Erythroblast (primary cell): Measurements from ENCODE around the gene LRRC25.

Experiments used
- DNase-seq, 2 experiments: peaks; one replicate each; lab custom pipeline; 2025; lab: John Stamatoyannopoulos, UW
- GATA1 ChIP-seq: IDR thresholded peaks from 2 replicates; pipeline ENCODE4 v1.6.1; 2011; ENCODE audit warnings: low read depth, mild to moderate bottlenecking, control low read depth, low read length, moderate library complexity
- POLR2A ChIP-seq: IDR thresholded peaks from 2 replicates; pipeline ENCODE4 v1.6.1; 2011; ENCODE audit warnings: mild to moderate bottlenecking, low read length

The LRRC25 gene

DNA sequence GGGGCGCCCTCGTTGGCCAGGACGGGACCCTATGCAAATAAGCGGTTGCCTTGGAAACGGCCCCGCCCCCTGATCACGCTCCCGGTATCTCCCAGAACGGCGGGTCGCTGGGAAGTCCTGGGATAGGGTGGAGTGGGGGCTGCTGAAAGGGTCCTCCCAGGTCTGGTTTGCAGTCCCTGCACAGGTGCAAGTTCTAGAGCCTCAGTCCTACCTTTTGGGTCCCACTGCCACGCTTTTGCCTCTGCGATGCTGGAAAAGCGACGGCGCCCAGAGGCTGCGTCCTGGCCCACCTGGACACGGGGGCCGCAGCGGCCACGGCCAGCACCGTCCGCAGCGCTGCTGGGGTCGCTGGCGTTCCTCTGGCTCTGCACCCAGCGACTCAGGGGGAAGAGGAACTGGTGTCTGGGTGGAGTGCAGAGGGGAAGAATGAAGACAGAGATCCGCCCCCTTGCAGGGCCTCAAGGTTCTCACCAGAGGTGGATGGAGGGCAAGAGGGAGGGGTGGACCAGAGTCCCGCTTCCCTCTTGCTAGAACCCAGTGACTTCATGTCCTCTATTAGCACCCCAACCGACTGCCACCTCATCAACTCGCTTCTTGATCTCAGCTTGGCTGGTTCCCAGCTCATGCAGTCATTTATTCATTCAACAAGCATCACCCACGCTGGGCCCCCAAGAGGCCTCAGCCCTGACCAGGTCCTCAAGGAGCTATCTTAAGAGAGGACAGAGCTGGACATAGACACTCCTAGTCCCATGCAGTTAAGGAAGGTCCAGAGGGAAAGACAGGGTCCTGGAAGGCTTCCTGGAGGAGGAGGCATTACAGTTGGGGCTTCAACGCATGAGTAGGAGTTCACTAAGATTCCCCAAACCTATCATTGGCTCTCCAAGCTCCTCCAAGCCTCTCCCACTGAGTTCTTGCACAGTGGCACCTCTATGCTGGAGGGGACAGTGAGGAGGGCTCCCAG lies at the start of gene LRRC25:
Gene LRRC25 (minus strand): TSS at position 381 of the 961 bp plus-strand sequence. CDS start 659 bp downstream, outside the sequence.
- DNase-seq: peak in 1 of 2 experiments; percentile 56
- TF ChIP-seq GATA1: no peak
- TF ChIP-seq POLR2A: no peak

DNA sequence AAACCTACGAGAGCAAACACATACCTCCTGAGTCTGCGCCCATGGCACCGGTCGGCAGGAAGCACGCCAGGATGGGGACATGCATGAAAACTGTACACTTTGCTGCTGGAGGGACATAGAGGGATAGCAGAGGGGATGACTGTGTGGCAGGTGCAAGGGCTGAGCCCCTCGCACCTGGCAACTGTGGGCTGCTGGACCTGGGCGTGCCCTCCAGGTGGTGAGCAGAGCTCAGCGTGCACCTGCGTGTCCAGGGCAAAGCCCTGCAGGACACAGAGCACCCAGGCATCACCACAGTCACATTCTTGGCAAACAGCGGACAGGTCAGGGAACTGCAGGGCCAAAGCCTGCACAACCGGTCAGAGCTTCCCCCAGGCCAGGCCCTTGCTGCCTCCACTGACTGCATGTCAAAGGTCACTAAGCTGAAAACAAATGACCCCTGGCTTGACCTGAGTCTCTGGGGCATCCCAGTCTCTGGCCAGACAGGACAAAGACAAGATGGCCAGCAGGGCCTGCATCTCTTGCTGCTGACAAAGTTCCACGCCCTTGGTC lies 49.5 kb upstream of the LRRC25 start:
- no peak for DNase-seq
- no peak for TF ChIP-seq POLR2A
- TF ChIP-seq GATA1: no peak

DNA sequence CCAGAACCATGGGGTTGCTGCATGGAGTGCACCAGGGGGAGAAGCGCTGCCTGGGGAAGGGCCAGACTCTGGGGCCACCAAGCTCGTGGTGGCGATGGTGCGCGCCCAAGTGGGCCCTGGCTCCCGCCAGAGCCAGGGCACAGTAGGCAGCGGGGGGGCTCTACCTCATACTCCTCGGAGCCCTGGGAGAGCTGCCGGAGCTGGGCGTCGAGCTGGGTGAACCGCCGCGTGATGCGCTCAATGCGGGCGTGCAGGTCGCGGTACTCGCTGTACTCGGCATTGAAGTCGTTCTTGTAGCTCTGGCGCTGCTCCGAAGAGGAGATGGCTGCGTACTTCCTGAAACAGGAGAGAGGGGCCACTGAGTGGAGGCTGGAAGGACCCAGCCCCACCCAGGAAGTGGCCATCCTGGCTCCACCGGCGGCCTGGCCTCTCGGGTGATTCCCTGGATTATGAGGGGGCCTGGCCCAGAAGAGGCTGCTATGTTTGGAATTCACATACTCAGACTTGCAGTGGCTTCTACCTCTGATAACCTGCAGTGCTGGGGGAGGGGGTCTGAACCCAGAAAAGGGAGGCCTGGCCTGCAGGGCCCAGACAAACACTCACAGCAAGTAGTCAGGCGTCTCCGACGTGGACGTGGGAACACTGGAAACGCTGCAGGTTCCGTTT lies 48.9 kb upstream of the LRRC25 start:
- DNase-seq: no peak
- TF ChIP-seq GATA1 (no peak), POLR2A (no peak)

DNA sequence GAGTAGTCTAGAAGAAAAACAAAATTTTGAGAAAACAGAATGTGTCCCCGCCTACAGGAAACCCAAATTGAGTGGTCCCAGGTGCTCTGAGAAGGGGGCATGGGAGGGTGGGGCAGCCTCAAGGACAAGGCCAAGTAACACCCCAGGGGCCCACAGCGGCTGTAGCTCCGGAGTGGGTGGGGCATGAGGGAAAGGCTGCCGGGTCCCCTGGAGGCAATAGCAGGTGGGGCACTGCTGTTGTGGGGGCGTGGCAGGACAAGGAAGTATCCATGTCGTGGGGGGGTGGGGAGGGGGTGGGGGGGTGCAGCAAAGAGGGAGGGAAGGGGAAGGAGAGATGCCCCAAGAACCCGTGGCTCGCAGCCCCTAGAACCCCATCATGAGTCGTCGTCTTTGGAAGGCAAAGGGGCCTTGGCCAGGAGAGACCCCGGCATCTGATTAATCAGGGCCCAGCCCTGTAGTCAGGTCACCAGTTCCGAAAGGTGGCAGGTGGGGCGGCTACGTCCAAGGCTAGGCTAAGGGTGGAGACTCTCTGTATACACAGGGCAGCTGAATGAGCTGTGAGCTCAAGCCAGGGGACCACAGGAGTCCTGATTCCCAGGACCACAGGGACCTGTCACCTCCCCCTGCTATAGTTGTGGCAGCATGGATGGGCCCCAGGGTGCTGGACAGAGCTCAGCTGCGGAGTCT lies 48.0 kb upstream of the LRRC25 start:
- DNase-seq: no peak
- TF ChIP-seq POLR2A: no peak
- TF ChIP-seq GATA1: no peak

DNA sequence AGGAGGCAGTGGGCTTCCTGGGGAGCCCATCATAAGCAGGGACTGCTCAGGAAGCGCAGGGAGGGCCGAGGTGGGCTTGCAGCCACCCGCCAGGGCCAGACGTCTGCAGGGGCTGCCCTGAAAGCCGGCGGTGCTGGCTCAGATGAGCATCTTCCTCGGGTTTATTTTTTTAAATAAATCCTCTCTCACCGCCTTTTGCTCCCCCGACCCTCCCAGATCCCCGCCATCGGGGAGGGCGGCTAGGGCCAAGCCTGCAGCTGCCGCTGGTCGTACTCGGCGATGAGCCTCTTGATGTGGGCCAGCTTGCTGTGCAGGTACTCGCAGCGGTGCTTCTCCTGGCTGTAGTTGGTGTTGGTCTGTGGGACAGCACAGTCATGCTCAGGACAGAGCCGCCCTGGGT lies 47.1 kb upstream of the LRRC25 start:
- DNase-seq: no peak
- TF ChIP-seq POLR2A (no peak), GATA1 (no peak)

DNA sequence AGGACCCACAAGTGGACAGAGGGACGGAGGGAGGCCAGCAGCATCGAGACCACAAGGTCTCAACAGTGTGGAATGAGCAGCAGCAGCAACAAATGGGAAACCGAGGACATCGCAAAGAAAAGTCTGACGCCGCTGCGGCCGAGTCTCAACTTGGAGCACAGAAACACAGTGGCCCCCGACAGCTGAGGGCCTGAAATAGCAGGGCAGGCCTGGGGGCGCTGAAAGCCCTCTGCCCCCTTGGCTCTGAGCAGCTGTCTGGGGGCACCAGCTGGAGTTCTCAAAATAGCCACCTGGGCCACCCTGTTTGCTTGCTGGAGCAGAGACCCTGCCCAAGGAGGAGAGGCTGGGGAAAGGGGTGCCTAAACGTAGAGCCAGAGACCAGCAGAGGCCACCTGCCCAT lies 46.4 kb upstream of the LRRC25 start:
- TF ChIP-seq GATA1 (no peak), POLR2A (no peak)
- no peak for DNase-seq

DNA sequence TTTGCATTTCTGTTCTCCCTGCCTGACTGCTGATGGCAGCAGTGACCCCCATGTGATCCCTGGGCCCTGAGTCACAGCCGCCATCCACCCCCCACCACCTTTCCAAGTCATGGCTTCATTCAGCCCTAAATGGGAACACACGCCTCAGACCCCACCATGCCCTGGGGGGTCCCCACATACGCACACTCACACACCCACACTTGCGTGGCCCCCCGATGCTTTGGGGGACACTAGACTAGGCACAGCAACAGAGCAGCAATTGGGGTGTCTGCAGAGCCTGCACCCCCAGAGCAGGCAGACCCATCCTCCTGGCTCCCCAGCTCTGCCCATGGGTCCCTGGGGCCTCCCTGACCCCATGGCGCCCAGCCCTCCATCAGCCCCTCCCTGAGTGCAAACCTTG lies 46.0 kb upstream of the LRRC25 start:
- no peak for TF ChIP-seq POLR2A
- DNase-seq: no peak

DNA sequence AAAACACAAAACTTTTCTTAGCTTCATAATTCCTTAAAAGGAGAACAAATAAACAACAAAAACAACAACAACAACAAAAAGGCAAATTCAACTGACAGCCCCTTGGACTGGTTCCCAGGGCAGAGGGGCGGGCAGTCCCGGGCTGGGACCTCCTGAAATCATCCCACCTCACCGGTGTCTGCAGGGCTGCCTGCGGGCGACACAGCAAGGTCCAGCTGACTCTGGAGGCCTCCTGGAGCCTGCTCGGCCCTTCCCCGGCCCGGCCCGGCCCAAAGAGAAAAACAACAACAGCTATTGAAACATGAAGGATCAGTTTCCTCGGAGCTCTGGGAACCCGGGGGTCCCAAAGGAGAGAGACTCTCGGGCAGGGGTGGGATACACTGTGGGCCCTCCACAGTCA lies 45.5 kb upstream of the LRRC25 start:
- no peak for DNase-seq
- TF ChIP-seq POLR2A (no peak), GATA1 (no peak)

DNA sequence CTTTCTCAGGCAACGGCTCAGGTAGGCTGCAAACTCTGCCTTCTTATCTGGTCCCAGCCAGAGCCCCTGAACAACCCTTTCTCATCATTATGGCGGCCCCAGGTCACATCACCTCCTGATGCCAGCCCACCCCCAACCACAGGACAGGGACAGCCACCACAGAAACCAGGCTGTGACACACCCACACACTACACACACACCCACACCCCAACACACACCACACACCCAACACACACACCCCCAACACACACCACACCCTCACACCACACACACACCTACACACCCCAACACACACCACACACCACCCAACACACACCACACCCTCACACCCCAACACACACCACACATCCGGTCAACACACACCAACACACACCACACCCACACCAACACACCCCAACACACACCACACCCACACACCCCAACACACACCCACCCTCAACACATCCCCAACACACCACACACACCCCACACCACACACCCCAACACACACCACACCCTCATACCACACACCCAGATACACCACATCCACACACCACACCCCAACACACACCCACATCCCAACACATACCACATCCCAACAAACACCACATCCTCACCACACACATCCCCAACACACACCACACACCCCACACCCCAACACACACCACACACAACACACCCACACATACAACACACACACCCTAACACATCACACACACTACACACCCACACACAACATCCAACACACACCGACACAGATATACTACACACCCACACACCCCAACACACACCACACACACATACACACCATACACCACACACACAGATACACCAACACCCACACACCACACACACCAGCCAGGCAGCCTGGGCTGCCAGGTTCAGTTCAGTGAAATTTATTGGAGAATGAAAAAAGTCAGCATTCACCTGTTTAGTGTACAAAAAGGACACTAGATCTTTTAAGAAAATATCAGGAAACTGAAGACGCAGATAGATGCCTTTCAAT lies 44.7 kb upstream of the LRRC25 start:
- TF ChIP-seq GATA1: no peak
- no peak for TF ChIP-seq POLR2A
- peak; percentile 59 to 80 for DNase-seq

DNA sequence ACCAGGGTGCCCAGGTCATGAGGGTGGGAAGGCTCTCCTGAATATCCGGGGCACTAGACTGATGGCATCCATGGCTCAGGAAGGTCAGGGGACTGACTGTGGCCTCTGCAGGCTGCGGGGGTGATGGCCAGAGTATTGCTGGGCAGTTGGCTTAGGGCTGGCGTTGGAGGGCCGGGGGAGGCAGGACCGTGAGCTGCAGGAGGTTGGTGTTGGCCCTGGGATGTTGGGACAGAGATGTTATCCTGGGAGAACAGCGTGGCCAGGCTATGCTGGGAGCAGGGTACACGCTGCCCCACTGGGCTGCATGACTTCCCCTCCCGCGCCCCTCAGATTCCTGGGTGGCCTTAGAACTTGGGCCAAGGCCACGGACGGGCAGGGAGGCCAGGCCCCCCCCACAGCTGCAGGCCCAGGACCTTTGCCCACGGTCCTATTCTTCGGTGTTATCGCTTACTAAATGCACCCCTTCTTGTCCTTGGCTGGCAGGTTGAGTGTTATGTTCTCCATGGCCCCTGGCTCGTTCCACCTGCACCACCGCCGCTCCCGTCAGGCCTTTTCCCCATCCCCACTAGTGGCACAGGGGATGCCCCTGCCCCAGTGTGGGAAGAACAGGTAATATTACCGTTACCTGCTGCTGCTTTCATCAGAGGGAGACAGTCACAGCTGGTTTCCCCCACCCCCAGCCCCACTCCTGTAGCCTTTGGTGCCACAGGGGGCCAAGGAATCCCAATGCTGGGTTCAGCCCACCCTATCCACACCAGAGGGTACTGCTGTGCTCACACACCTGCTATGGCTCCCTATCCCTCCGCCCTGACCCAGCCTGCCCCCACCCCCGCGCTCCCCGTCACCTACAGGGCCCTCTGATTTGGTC lies 43.7 kb upstream of the LRRC25 start:
- DNase-seq: no peak
- TF ChIP-seq POLR2A (no peak), GATA1 (no peak)

DNA sequence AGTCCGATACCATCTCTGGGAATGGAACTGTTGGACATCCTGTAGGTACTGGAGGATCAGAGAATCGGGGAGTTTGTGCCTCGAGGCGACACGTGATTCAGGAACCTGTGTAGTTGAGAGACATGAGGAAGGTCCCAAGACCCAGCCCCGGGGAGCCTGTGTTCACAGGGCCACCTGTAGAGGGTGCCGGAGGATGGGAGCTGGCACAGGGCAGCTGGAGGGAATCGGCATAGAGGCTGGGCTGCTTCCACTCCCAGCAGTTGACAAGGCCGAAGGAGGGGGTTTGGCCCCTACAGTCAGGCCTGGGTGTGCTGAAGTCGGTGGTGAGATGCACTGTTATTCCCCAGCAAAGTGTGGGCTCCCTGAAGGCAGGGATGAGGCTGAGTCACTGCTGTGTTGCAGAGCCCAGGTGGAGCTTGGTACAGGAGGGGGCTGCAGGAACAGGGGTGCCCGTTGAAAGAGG lies 43.0 kb upstream of the LRRC25 start:
- peak in 1 of 2 experiments; percentile 52 for DNase-seq
- no peak for TF ChIP-seq POLR2A
- no peak for TF ChIP-seq GATA1

DNA sequence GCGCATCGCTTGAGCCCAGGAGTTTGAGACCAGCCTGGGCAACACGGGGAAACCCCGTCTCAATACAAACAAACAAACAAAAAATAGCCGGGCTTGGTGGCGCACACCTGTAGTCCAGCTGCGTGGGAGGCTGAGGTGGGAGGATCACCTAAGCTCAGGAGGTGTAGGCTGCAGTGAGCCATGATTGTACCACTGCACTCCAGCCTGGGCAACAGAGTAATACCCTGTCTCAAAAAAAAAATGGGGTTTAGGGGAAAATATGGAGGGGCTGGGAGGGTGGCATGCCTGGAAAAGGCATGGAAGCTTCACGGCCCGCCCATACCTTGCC lies 42.5 kb upstream of the LRRC25 start:
- no peak for DNase-seq
- TF ChIP-seq POLR2A (no peak), GATA1 (no peak)
